ENCODE data around the gene FOXK2. TPM values are rescaled to one million over a fixed set of nuclear protein-coding genes. Genes with fewer than 3 reads are reported as not detected.

The FOXK2 gene
- total and polyA plus RNA-seq, 2 of the 8 experiments (the other 6 are each of a cell fraction or from before 2014, with no cell fraction given), result 34.7 to 64.9 TPM

- TF ChIP-seq SIRT6 (IDR thresholded peaks at IDR 0.05; ENCODE audit: low read length), result no peak
- TF ChIP-seq KDM4A (IDR thresholded peaks at IDR 0.05; ENCODE audit: low read depth, low read length, severe bottlenecking), result no peak
- TF ChIP-seq CTBP2 (IDR thresholded peaks at IDR 0.05; ENCODE audit: borderline replicate concordance, insufficient read depth, insufficient read length, low read length), result no peak
- TF ChIP-seq SIN3A (conservative IDR thresholded peaks at IDR 0.05 in 1 of 2, IDR thresholded peaks at IDR 0.05 in 1 of 2; ENCODE audit: low read depth in 1 of 2, low read length in 2 of 2), result no peak
- no peak for TF ChIP-seq TAF1 (IDR thresholded peaks at IDR 0.05; ENCODE audit: low read depth, low read length)
- no peak for TF ChIP-seq EZH2 (IDR thresholded peaks at IDR 0.05; ENCODE audit: low read depth, low read length, severe bottlenecking)
- no peak for TF ChIP-seq BRCA1 (IDR thresholded peaks at IDR 0.05; ENCODE audit: low read depth, low read length)
- TF ChIP-seq SAP30 (IDR thresholded peaks at IDR 0.05; ENCODE audit: insufficient read depth, insufficient replicate concordance, low read length), result no peak
Observed at GRCh38 chr17:82629748-82630147, 110.2 kb downstream of the FOXK2 start (continued).
